ENCODE data around the gene ZNF343. TPM values are rescaled to one million over a fixed set of nuclear protein-coding genes. Genes with fewer than 3 reads are reported as not detected.

ZNF343 gene
- total and polyA plus RNA-seq, 2 experiments from 2014 or later = 2.4 to 6.4 TPM

- no peak for TF ChIP-seq ZNF114 (CRISPR knock-in tag; IDR thresholded peaks at IDR 0.05)
- Histone ChIP-seq H4K20me1 (replicated peaks; ENCODE audit: insufficient read depth) (peaks cover 45% of the 10 kb centered on the region), H3K4me1 (ENCODE audit: insufficient read depth) (no peaks in the 10 kb centered on the region), H3K79me2 (replicated peaks; ENCODE audit: insufficient read depth) (peaks cover 39% of the 10 kb centered on the region), H3K9me2 (ENCODE audit: insufficient read depth) (no peaks in the 10 kb centered on the region), H3K27ac (ENCODE audit: low read depth) (no peak overlapping the region), H3F3A (replicated peaks; ENCODE audit: low read depth) (peaks cover 29% of the 10 kb centered on the region; the same call in 1 of the 2 replicates), H3K4me3 (no peak overlapping the region), H2AFZ (no peak overlapping the region), H3K36me3 (ENCODE audit: insufficient read depth) (peaks cover 77% of the 10 kb centered on the region), H3K27me3 (ENCODE audit: insufficient read depth) (no peaks in the 10 kb centered on the region), H3K4me2 (no peak overlapping the region)
- Mint-ChIP-seq H3K36me3 (ENCODE audit: low read depth) (peaks cover 90% of the 10 kb centered on the region), H3K27me3 (ENCODE audit: insufficient read depth, low read depth, poor library complexity) (peaks cover 1% of the 10 kb centered on the region), H3K27ac (no peak overlapping the region), H3K4me3 (no peak overlapping the region), H3K4me1 (peaks cover 2% of the 10 kb centered on the region; the same call in 2 of the 3 replicates), H3K9me3 (no peaks in the 10 kb centered on the region; the same call in 2 of the 3 replicates)
- ATAC-seq (no peak), DNase-seq (ENCODE audit: low spot score) (no peak)
These were observed 46.2 kb downstream of the ZNF343 start for GRCh38 chr20:2462484-2462883.

GRCh38 chr20:2460752-2461424, 47.8 kb downstream of the ZNF343 start:
- Histone ChIP-seq H3K36me3 (ENCODE audit: insufficient read depth) (peaks cover 61% of the 10 kb centered on the region), H2AFZ (no peak overlapping the region), H3K9me2 (ENCODE audit: insufficient read depth) (no peaks in the 10 kb centered on the region), H3K4me3 (no peak overlapping the region), H3K4me1 (ENCODE audit: insufficient read depth) (no peaks in the 10 kb centered on the region), H3K27ac (ENCODE audit: low read depth) (no peak overlapping the region), H3K79me2 (replicated peaks; ENCODE audit: insufficient read depth) (peaks cover 23% of the 10 kb centered on the region), H4K20me1 (replicated peaks; ENCODE audit: insufficient read depth) (peaks cover 31% of the 10 kb centered on the region), H3K27me3 (ENCODE audit: insufficient read depth) (no peaks in the 10 kb centered on the region), H3K4me2 (no peak overlapping the region), H3F3A (replicated peaks; ENCODE audit: low read depth) (peaks cover 29% of the 10 kb centered on the region; the same call in 1 of the 2 replicates)
- H3K27me3 Mint-ChIP-seq (ENCODE audit: insufficient read depth, low read depth, poor library complexity) = no peaks in the 10 kb centered on the region
- no peaks in the 10 kb centered on the region; the same call in 2 of the 3 replicates for H3K9me3 Mint-ChIP-seq
- no peak for DNase-seq (ENCODE audit: low spot score)
- H3K27ac Mint-ChIP-seq = no peak overlapping the region
- H3K4me3 Mint-ChIP-seq = no peak overlapping the region
- ATAC-seq = no peak
- no peaks in the 10 kb centered on the region for H3K4me1 Mint-ChIP-seq
- peaks cover 74% of the 10 kb centered on the region for H3K36me3 Mint-ChIP-seq (ENCODE audit: low read depth)
- no peak for TF ChIP-seq POLR2AphosphoS5 (IDR thresholded peaks at IDR 0.05; ENCODE audit: low read depth)
- no peak for TF ChIP-seq EZH2phosphoT487 (IDR thresholded peaks at IDR 0.05; ENCODE audit: unreplicated experiment)
- TF ChIP-seq NANOG (IDR thresholded peaks at IDR 0.05; ENCODE audit: borderline replicate concordance) = no peak
- no peak for TF ChIP-seq ETS1 (IDR thresholded peaks at IDR 0.05)
- no peak for TF ChIP-seq STAT1 (IDR thresholded peaks at IDR 0.05; ENCODE audit: unreplicated experiment)
- no peak for TF ChIP-seq ZNF114 (CRISPR knock-in tag; IDR thresholded peaks at IDR 0.05)
- no peak for TF ChIP-seq CTCF (conservative IDR thresholded peaks at IDR 0.05; ENCODE audit: low read depth in 2 of 2)
- TF ChIP-seq ZNF331 (CRISPR knock-in tag; IDR thresholded peaks at IDR 0.05; ENCODE audit: low read depth) = no peak
- no peak for TF ChIP-seq CREB1 (CRISPR knock-in tag; IDR thresholded peaks at IDR 0.05; ENCODE audit: low read depth)
- TF ChIP-seq JUNB (IDR thresholded peaks at IDR 0.05; ENCODE audit: unreplicated experiment) = no peak
- TF ChIP-seq EZH2 (IDR thresholded peaks at IDR 0.05; ENCODE audit: low read depth, unreplicated experiment) = no peak
- TF ChIP-seq REST (IDR thresholded peaks at IDR 0.05; ENCODE audit: unreplicated experiment) = no peak
